Inferior parietal cortex (tissue), 1 donor: ENCODE data around the gene EEFSEC.

Experiments
- DNase-seq: peaks from one replicate; pipeline ENCODE4 v3.0.0-alpha.2; 2016; ENCODE audit errors: extremely low spot score

The EEFSEC gene

GRCh38 chr3:128392021-128392420, 238.7 kb downstream of the EEFSEC start:
- no peak for DNase-seq

GRCh38 chr3:128392818-128393544, 239.7 kb downstream of the EEFSEC start:
- DNase-seq: no peak

GRCh38 chr3:128394033-128394432, 240.8 kb downstream of the EEFSEC start:
- DNase-seq: no peak

GRCh38 chr3:128395046-128395445, 241.8 kb downstream of the EEFSEC start:
- no peak for DNase-seq

GRCh38 chr3:128395500-128396162, 242.3 kb downstream of the EEFSEC start:
- DNase-seq: no peak

- no peak for DNase-seq
These were observed 244.2 kb downstream of the EEFSEC start for GRCh38 chr3:128397484-128397883.

GRCh38 chr3:128398586-128398985, 245.3 kb downstream of the EEFSEC start:
- no peak for DNase-seq

GRCh38 chr3:128399221-128399915, 246.1 kb downstream of the EEFSEC start:
- no peak for DNase-seq

GRCh38 chr3:128400671-128401070, 247.4 kb downstream of the EEFSEC start:
- no peak for DNase-seq

- DNase-seq: no peak
These were observed 249.0 kb downstream of the EEFSEC start for GRCh38 chr3:128402319-128402718.

GRCh38 chr3:128402998-128403397, 249.7 kb downstream of the EEFSEC start:
- DNase-seq: no peak

GRCh38 chr3:128404276-128405068, 251.2 kb downstream of the EEFSEC start:
- no peak for DNase-seq

GRCh38 chr3:128405554-128406277, 252.4 kb downstream of the EEFSEC start:
- DNase-seq: no peak

GRCh38 chr3:128407247-128407646, 254.0 kb downstream of the EEFSEC start:
- no peak for DNase-seq

GRCh38 chr3:128408012-128408692, 254.9 kb downstream of the EEFSEC start:
- no peak for DNase-seq

- DNase-seq: no peak
These were observed 255.7 kb downstream of the EEFSEC start for GRCh38 chr3:128408693-128409623.

GRCh38 chr3:128409624-128410581, 256.6 kb downstream of the EEFSEC start:
- DNase-seq: no peak
